NCI-H2196 treated with DMSO at 0.1 percent for 48 hours (cell line): Measurements from ENCODE around the gene TRIM25.

Source experiments
- DNase-seq: peaks from one replicate; lab custom pipeline; 2025; ENCODE audit not compliant: unreplicated experiment; lab: John Stamatoyannopoulos, UW

TRIM25 gene

GRCh38 chr17:56928586-56928985 is 14.7 kb upstream of the TRIM25 start:
- no peak for DNase-seq

GRCh38 chr17:56926704-56927103 is 12.9 kb upstream of the TRIM25 start:
- no peak for DNase-seq

- DNase-seq: no peak
Observed at GRCh38 chr17:56926270-56926669, 12.4 kb upstream of the TRIM25 start.

- no peak for DNase-seq
Observed at GRCh38 chr17:56925088-56925487, 11.2 kb upstream of the TRIM25 start.

GRCh38 chr17:56919717-56920116 is 5.9 kb upstream of the TRIM25 start:
- no peak for DNase-seq

GRCh38 chr17:56918916-56919315 is 5.1 kb upstream of the TRIM25 start:
- no peak for DNase-seq

- DNase-seq: no peak
Observed at GRCh38 chr17:56917559-56918296, 3.9 kb upstream of the TRIM25 start.

- DNase-seq: no peak
Observed at GRCh38 chr17:56914581-56915273, 878 bp upstream of the TRIM25 start.

GRCh38 chr17:56913353-56913866 is 439 bp downstream of the TRIM25 start:
- no peak for DNase-seq

GRCh38 chr17:56913000-56913311 is 893 bp downstream of the TRIM25 start:
- DNase-seq: no peak

- DNase-seq: no peak
Observed at GRCh38 chr17:56912105-56912999, 1.5 kb downstream of the TRIM25 start.

GRCh38 chr17:56910509-56911235 is 3.2 kb downstream of the TRIM25 start:
- no peak for DNase-seq

GRCh38 chr17:56909742-56910508 is 3.9 kb downstream of the TRIM25 start:
- DNase-seq: no peak

GRCh38 chr17:56908001-56908542 is 5.8 kb downstream of the TRIM25 start:
- no peak for DNase-seq

- no peak for DNase-seq
Observed at GRCh38 chr17:56903560-56903959, 10.3 kb downstream of the TRIM25 start.

GRCh38 chr17:56902348-56902747 is 11.5 kb downstream of the TRIM25 start:
- DNase-seq: no peak

GRCh38 chr17:56899403-56899802 is 14.4 kb downstream of the TRIM25 start:
- no peak for DNase-seq

- DNase-seq: no peak
Observed at GRCh38 chr17:56898874-56899273, 15.0 kb downstream of the TRIM25 start.

GRCh38 chr17:56897646-56898424 is 16.0 kb downstream of the TRIM25 start:
- DNase-seq: no peak
